Upper lobe of left lung (tissue), 4 donors: ENCODE results near the gene CACNA2D2.

Experiments used
- EP300 ChIP-seq, 4 donors: sonication (generic); formaldehyde crosslinking; IDR thresholded peaks; one replicate each; pipeline ENCODE4 v1.5.1; 2017; ENCODE audit warnings: antibody characterized with exemption in 4 of 4, control low read depth in 2 of 4
- POLR2A ChIP-seq, 4 donors: fragments of 450-650 bp; IDR thresholded peaks; one replicate each; pipeline ENCODE4 v1.5.1; 2016 to 2017; ENCODE audit warnings: antibody characterized with exemption in 4 of 4, mild to moderate bottlenecking in 2 of 4
- POLR2AphosphoS5 ChIP-seq, 2 donors: sonication (generic); formaldehyde crosslinking; IDR thresholded peaks; one replicate each; pipeline ENCODE4 v1.5.1; 2017; ENCODE audit warnings: antibody characterized with exemption in 2 of 2
- TF ChIP-seq, protein P1 (sequence below), 6 experiments: fragments of 450-650 bp in 4 of 6; fragments of 200-600 bp in 2 of 6; sonication (generic) in 2 of 6; IDR thresholded peaks; one replicate each; pipeline ENCODE4 v1.5.1; 2016 to 2019; ENCODE audit warnings: antibody characterized with exemption in 6 of 6

- TF ChIP-seq, protein P1, sequence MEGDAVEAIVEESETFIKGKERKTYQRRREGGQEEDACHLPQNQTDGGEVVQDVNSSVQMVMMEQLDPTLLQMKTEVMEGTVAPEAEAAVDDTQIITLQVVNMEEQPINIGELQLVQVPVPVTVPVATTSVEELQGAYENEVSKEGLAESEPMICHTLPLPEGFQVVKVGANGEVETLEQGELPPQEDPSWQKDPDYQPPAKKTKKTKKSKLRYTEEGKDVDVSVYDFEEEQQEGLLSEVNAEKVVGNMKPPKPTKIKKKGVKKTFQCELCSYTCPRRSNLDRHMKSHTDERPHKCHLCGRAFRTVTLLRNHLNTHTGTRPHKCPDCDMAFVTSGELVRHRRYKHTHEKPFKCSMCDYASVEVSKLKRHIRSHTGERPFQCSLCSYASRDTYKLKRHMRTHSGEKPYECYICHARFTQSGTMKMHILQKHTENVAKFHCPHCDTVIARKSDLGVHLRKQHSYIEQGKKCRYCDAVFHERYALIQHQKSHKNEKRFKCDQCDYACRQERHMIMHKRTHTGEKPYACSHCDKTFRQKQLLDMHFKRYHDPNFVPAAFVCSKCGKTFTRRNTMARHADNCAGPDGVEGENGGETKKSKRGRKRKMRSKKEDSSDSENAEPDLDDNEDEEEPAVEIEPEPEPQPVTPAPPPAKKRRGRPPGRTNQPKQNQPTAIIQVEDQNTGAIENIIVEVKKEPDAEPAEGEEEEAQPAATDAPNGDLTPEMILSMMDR (IDR thresholded peaks at IDR 0.05), result no peak
- TF ChIP-seq POLR2AphosphoS5 (IDR thresholded peaks at IDR 0.05), result no peak
- TF ChIP-seq POLR2A (IDR thresholded peaks at IDR 0.05), result no peak
- TF ChIP-seq EP300 (IDR thresholded peaks at IDR 0.05), result no peak
Measured at GRCh38 chr3:50319894-50320625, 183.4 kb downstream of the CACNA2D2 start.
